Stimulated activated CD8-positive, alpha-beta memory T cell treated with anti-CD3 and anti-CD28 coated beads, Interleukin-15, amount 100 ng/mL, for 48 hours (primary cell): ENCODE measurements around the gene BMP8B.
"Not testable (repeated sequence)": the region's sequence is repeated elsewhere in the genome, so short reads cannot be mapped to it uniquely, and the experiment has no call there.

Experiments used
- DNase-seq, 2 donors: peaks; one replicate each; pipeline ENCODE4 v3.0.0-alpha.2; 2020; ENCODE audit warnings: low read depth in 2 of 2

The BMP8B gene, protein sequence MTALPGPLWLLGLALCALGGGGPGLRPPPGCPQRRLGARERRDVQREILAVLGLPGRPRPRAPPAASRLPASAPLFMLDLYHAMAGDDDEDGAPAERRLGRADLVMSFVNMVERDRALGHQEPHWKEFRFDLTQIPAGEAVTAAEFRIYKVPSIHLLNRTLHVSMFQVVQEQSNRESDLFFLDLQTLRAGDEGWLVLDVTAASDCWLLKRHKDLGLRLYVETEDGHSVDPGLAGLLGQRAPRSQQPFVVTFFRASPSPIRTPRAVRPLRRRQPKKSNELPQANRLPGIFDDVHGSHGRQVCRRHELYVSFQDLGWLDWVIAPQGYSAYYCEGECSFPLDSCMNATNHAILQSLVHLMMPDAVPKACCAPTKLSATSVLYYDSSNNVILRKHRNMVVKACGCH

DNA sequence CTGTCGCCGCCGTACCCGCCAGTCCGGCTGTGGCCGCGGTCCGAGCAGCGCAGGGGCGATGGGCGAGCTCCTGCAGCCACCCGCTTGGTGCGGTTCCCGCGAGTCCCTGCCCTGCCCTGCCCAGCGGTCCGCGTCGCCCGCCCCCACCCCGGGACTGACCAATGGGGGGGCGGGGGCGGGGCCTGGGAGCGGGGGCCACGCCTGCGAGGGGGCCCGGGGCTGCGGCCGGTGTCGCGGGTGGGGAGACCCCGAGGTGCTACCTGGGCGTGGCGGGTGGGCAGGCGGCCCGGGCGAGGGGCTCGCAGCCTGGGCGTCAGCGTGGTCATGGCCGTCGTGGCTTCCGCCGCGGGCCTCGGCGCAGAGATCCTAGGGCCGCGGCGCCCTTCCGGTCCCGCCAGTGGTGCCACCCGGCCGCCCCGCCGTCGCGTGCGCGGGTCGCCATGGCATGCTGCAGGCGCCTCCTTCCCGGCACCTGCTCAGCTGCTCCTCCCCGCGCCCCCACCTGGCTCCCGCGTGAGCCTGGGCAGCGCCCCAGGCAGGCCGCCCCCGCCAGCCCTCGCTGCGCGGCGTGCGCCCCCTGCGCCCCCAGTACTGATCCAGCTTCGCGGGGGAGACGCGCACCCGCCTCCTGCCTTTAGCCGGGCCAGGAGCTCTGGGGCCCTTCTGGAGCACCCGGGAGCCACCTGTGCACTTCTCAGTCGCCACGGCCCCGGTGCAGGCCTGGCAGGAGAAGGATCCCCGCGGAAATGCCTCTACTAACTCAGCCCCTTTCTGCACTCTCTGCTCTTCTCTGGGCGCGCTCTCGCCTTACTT is at the start of gene BMP8B:
Gene BMP8B, minus strand, starts transcription at position 108 of the 813 bp plus-strand sequence. CDS start 380 bp downstream, outside the sequence.
- peak in 1 of 2 donors; percentile 27 for DNase-seq

GRCh38 chr1:39836595-39837110 is 48.0 kb upstream of the BMP8B start:
- DNase-seq: no peak

- no peak for DNase-seq
Observed at GRCh38 chr1:39835935-39836594, 47.4 kb upstream of the BMP8B start.

DNA sequence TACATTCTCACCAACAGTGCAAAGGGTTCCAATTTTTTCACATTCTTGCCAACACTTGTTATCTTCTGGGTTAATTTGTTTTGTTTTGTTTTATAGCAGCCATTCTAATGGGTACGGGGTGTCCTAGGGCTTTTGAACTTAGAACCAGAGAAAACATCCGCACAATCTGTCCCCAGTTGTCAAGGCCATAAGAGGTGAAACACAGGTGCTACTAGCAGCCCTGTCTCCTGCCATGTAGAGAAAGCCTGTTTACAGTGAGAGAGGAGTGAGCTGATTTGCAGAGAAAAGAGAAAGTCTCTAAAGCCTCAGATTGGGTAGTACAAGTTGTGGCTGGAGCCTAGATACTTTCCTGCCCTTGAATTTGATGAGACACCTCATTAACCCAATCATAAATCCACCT is 46.4 kb upstream of the BMP8B start:
- no peak for DNase-seq

- no peak for DNase-seq
Observed at GRCh38 chr1:39833621-39834385, 45.1 kb upstream of the BMP8B start.

DNA sequence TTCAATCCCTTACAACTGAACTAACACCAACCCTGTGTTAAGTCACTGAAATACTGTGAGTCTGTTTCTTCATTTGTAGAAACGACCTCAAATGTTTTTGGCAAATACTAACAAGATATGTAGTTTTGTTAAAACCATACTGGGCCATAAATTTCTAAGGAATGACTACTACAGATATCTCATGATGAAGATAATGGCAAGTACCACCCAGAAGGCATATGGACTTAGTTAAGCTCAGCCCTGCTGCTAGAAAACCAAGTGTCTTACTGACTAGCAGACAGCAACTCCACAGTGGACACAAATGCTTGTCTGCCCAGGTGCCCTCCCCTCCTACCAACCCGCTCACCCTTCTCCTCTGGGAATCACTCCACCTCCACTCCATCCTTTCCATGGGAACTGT is 44.5 kb upstream of the BMP8B start:
- no peak for DNase-seq

DNA sequence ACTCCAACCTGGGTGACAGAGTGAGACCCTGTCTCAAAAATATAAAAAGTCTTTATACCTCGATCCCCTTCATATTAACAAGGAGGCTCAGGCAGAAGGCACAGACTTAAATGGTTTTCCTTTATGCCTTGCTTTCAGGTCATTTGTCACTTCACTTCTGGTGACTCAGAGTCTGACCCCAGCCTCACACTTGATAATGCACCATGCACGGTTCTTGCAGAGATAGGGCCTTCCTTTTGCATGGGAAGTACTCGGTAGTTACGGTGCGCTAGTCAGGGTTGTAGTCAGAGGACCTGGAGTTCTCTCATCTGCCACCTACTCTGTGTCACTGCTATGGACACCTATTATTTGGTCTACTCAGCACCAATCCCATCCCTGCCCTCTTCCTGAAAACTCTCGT is 43.6 kb upstream of the BMP8B start:
- DNase-seq: no peak

GRCh38 chr1:39829791-39830533 is 41.3 kb upstream of the BMP8B start:
- DNase-seq: no peak

DNA sequence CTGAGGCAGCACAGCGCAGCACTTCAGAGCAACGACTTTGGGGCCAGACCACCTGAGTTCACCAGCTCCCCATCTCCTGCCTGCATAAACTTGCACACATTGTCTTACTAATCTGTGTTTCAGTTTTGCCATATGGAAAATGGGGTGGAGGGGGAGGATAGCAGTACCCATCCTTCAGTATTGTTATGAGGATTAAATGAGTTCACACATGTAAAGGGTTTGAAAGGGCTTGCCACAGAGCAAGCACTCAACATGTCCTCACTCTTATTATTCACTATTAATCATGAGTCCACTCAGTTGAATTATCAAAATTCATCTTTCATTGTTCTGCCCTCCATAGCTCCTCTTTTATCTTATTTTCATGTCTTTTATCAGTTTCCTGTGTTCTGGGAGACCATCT is 40.1 kb upstream of the BMP8B start:
- DNase-seq: no peak

DNA sequence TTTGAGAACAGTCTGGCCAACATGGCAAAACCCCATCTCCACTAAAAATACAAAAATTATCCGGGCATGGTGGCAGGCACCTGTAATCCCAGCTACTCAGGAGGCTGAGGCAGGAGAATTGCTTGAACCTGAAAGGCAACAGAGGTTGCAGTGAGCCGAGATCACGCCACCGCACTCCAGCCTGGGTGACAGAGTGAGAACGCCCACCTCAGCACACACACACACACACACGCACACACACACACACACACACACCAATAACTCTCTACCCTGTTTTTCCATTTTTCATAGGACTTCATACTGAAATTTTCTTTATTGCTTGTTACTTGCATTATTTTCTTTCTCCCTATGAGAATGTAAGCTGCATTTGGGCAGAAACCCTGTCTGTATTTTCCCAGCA is 39.6 kb upstream of the BMP8B start:
- DNase-seq: not testable (repeated sequence)

DNA sequence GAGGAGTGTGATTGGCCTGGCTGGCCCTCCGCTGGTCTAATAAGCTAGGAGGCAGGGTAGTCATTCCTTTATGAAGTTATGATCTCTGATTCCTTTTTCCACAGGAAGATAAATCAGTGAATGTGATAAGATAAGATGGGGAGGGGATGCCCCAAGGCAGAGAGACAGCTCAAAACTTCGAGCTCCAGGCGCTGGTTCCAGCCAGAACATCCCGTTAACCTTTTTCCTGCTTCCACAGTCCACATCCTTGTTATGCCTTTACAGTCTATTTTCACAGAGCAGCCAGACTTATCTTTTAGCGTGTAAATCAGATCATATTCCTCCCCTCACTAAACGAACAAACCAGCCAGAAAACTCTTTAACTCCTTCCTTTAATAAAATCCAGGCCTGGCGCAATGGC is 38.5 kb upstream of the BMP8B start:
- no peak for DNase-seq

- no peak for DNase-seq
Observed at GRCh38 chr1:39826583-39826982, 37.9 kb upstream of the BMP8B start.

- no peak for DNase-seq
Observed at GRCh38 chr1:39825432-39825941, 36.8 kb upstream of the BMP8B start.

GRCh38 chr1:39823450-39823849 is 34.8 kb upstream of the BMP8B start:
- DNase-seq: not testable (repeated sequence)

DNA sequence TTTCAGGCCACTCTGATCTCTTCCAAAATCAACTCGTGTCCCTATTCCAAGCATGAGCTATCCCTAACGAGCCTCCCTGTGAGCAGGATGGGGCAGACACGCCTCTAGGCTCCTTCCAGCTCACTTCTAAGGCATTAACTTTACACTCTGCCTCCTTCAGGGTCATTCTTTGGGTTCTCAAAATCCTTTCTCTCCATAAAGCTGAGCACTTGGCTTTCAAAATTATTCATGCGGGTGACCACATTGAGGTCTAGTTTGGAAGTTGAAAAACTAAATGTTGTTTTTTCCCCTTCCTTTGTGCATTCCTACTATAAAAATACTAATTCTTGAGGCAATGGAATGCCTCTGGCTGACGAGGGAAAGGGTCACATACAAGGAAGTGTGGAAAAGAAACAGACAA is 33.5 kb upstream of the BMP8B start:
- DNase-seq: no peak

DNA sequence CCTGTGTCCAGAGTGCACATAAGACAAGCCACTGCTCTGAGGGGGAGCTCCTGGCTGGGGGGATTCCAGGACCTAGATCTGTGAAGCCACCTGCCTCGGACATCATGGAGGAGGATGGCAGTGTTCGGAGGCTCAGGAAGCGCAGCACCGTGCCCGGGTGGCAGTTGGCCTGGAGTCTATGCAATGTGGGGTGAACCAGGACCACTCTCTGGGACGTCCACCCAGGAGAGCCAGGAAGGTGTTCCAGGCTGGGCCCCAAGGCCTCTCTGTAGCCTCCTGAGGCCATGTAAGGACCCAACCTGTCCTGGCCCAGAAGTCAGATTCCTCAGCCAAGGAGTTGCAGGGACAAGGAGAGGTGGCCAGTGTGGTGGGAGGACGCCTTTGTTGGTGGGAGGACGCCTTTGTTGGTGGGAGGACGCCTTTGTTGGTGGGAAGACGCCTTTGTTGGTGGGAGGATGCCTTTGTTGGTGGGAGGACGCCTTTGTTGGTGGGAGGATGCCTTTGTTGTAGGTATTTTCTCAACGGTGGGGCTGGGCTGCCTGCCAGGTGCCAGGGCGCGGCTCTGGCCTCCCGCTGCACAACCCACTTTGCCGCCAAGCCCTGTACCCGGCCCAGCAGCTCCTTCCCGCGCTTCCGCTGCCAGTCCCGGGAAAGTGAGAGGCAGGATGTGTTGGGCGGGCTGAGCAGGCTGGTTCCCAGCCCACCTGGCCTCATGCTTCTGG is 30.6 kb upstream of the BMP8B start:
- DNase-seq: no peak

DNA sequence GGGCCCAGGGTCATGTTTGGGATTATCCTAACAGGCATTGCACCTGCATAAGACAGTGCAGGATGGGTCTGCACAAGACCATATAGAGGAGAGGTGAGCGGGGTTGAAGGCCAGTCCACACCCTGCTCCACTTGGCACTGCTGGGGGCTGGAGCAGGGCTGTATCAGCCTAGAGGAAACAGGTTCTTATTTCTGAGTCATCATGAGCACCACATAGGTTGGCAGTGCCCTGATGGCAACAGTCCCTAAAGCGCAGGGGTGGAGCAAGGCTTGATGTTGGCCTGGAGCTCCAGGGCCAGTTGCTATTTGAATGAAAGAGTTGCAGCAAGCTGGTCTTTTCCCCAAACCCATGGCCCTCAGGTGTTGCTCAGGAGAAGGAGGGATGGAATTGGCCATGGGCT is 29.8 kb upstream of the BMP8B start:
- no peak for DNase-seq

- peak; percentile 5 to 27 for DNase-seq
Observed at GRCh38 chr1:39817091-39817932, 28.6 kb upstream of the BMP8B start.
